A549 treated with AZD2906 at 1 μM for 4 hours (cell line): Measurements from ENCODE around the gene SOX9. TPM values are rescaled to one million over a fixed set of nuclear protein-coding genes. Genes with fewer than 3 reads are reported as not detected.

Experiments
- total RNA-seq: library from RNA; stranded (reverse); fragments of 200-300 nt; extraction: Qiagen RNA extraction; gene quantifications from 5 replicates; pipeline ENCODE4 v1.2.3, GENCODE V29; 2022

The SOX9 gene
- total RNA-seq = 8.9 to 10.8 TPM (median 9.9 TPM) in 5 replicates

GRCh38 chr17:72120642-72121163 is at the start of gene SOX9:
Gene SOX9, plus strand, starts transcription at chr17:72121020. Its CDS starts 372 bp downstream, at chr17:72121392.

